Vagina (tissue), 2 donors: ENCODE results near the gene GATAD2A. TPM values are rescaled to one million over a fixed set of nuclear protein-coding genes. Genes with fewer than 3 reads are reported as not detected.

Experiments used
- DNase-seq, 2 donors: peaks; one replicate each; pipeline ENCODE4 v3.0.0-alpha.2; 2017; ENCODE audit errors: extremely low spot score in 2 of 2
- H3K27ac ChIP-seq: fragments of 200-600 bp; sonication (generic); one replicate; pipeline ENCODE4 v1.5.1; 2019
- H3K27me3 ChIP-seq: fragments of 200-600 bp; sonication (generic); one replicate; pipeline ENCODE4 v1.5.1; 2019
- H3K36me3 ChIP-seq, 2 donors: fragments of 200-600 bp; sonication (generic); one replicate each; pipeline ENCODE4 v1.5.1; 2017 to 2019
- H3K4me1 ChIP-seq: fragments of 200-600 bp; sonication (generic); one replicate; pipeline ENCODE4 v1.5.1; 2019
- H3K4me3 ChIP-seq, 2 donors: fragments of 200-600 bp; sonication (generic); 1 replicate in 1 of 2; 2 replicates in 1 of 2; pipeline ENCODE4 v1.5.1; 2016 to 2019
- H3K9me3 ChIP-seq: fragments of 200-600 bp; sonication (generic); one replicate; pipeline ENCODE4 v1.5.1; 2019
- CTCF ChIP-seq, 3 experiments: fragments of 450-650 bp in 2 of 3; fragments of 200-600 bp in 1 of 3; sonication (generic) in 1 of 3; IDR thresholded peaks; one replicate each; pipeline ENCODE4 v1.5.1; 2017 to 2019; ENCODE audit warnings: antibody characterized with exemption in 3 of 3, mild to moderate bottlenecking in 2 of 3, moderate library complexity in 2 of 3
- POLR2A ChIP-seq, 2 donors: fragments of 450-650 bp; IDR thresholded peaks; one replicate each; pipeline ENCODE4 v1.6.1; 2017; ENCODE audit warnings: antibody characterized with exemption in 2 of 2, mild to moderate bottlenecking in 2 of 2, moderate library complexity in 2 of 2
- POLR2AphosphoS5 ChIP-seq, 2 donors: sonication (generic); formaldehyde crosslinking; IDR thresholded peaks; one replicate each; pipeline ENCODE4 v1.9.0; 2017; ENCODE audit warnings: antibody characterized with exemption in 2 of 2, mild to moderate bottlenecking in 2 of 2, low read depth in 1 of 2; ENCODE audit not compliant: insufficient read depth in 1 of 2
- intact Hi-C: fragments of 100-400 bp; cut with DNase I; formaldehyde crosslinking; loops from one replicate; pipeline ENCODE4 v1.15.1; 2023
- total RNA-seq: library from RNA; depleted of rRNA; stranded (reverse); fragments of >200 nt; gene quantifications from one replicate; pipeline ENCODE4 v1.2.3, GENCODE V29; 2016

The GATAD2A gene
- total RNA-seq, 1 donor from 2014 or later, result 49.6 TPM

GRCh38 chr19:19428746-19429145 is 23.3 kb downstream of the GATAD2A start:
- Histone ChIP-seq H3K4me1 (peaks cover 52% of the 10 kb centered on the region), H3K27ac (peak overlapping the region; percentile 13), H3K9me3 (no peaks in the 10 kb centered on the region), H3K36me3 (no peaks in the 10 kb centered on the region), H3K27me3 (no peaks in the 10 kb centered on the region), H3K4me3 (no peak overlapping the region)
- TF ChIP-seq POLR2AphosphoS5 (IDR thresholded peaks at IDR 0.05; ENCODE audit: insufficient read depth in 1 of 2, low read depth in 1 of 2) (no peak), CTCF (IDR thresholded peaks at IDR 0.05) (no peak), POLR2A (IDR thresholded peaks at IDR 0.05) (no peak)
- intact Hi-C loops, result no loop called here
- DNase-seq, result no peak

GRCh38 chr19:19429361-19429760 is 23.9 kb downstream of the GATAD2A start:
- intact Hi-C loops, result no loop called here
- Histone ChIP-seq H3K36me3 (no peaks in the 10 kb centered on the region), H3K27ac (no peak overlapping the region), H3K4me3 (no peak overlapping the region), H3K9me3 (no peaks in the 10 kb centered on the region), H3K4me1 (peaks cover 58% of the 10 kb centered on the region), H3K27me3 (no peaks in the 10 kb centered on the region)
- TF ChIP-seq POLR2AphosphoS5 (IDR thresholded peaks at IDR 0.05; ENCODE audit: insufficient read depth in 1 of 2, low read depth in 1 of 2) (no peak), CTCF (IDR thresholded peaks at IDR 0.05) (no peak), POLR2A (IDR thresholded peaks at IDR 0.05) (no peak)
- DNase-seq, result no peak

- TF ChIP-seq POLR2A (IDR thresholded peaks at IDR 0.05) (no peak), CTCF (IDR thresholded peaks at IDR 0.05) (no peak), POLR2AphosphoS5 (IDR thresholded peaks at IDR 0.05; ENCODE audit: insufficient read depth in 1 of 2, low read depth in 1 of 2) (no peak)
- Histone ChIP-seq H3K9me3 (no peaks in the 10 kb centered on the region), H3K27ac (no peak overlapping the region), H3K27me3 (no peaks in the 10 kb centered on the region), H3K36me3 (no peaks in the 10 kb centered on the region), H3K4me3 (no peak overlapping the region), H3K4me1 (peaks cover 54% of the 10 kb centered on the region)
- no peak for DNase-seq
- intact Hi-C loops, result no loop called here
Observed at GRCh38 chr19:19432732-19433131, 27.3 kb downstream of the GATAD2A start.

- intact Hi-C loops, result no loop called here
- no peaks in the 10 kb centered on the region for H3K27me3 ChIP-seq
- no peak overlapping the region for H3K27ac ChIP-seq
- peaks cover 54% of the 10 kb centered on the region for H3K4me1 ChIP-seq
- DNase-seq, result no peak
- TF ChIP-seq POLR2A (IDR thresholded peaks at IDR 0.05) (no peak), CTCF (IDR thresholded peaks at IDR 0.05) (no peak), POLR2AphosphoS5 (IDR thresholded peaks at IDR 0.05; ENCODE audit: insufficient read depth in 1 of 2, low read depth in 1 of 2) (no peak)
- no peak overlapping the region for H3K4me3 ChIP-seq
- no peaks in the 10 kb centered on the region for H3K9me3 ChIP-seq
- H3K36me3 ChIP-seq, result no peaks in the 10 kb centered on the region
Observed at GRCh38 chr19:19433666-19434213, 28.3 kb downstream of the GATAD2A start.

GRCh38 chr19:19434483-19435045 is 29.1 kb downstream of the GATAD2A start:
- H3K27me3 ChIP-seq, result no peaks in the 10 kb centered on the region
- H3K4me1 ChIP-seq, result peaks cover 50% of the 10 kb centered on the region
- no peaks in the 10 kb centered on the region for H3K36me3 ChIP-seq
- no peak for DNase-seq
- no peak for TF ChIP-seq POLR2A (IDR thresholded peaks at IDR 0.05)
- TF ChIP-seq CTCF (IDR thresholded peaks at IDR 0.05), result no peak
- TF ChIP-seq POLR2AphosphoS5 (IDR thresholded peaks at IDR 0.05; ENCODE audit: insufficient read depth in 1 of 2, low read depth in 1 of 2), result no peak
- no peaks in the 10 kb centered on the region for H3K9me3 ChIP-seq
- no peak overlapping the region for H3K4me3 ChIP-seq
- intact Hi-C loops, result no loop called here
- no peak overlapping the region for H3K27ac ChIP-seq
